Progenitor cell of endocrine pancreas (in vitro differentiated cells): ENCODE data around the gene ITGAE. TPM values are rescaled to one million over a fixed set of nuclear protein-coding genes. Genes with fewer than 3 reads are reported as not detected.
"Not testable (repeated sequence)": the region's sequence is repeated elsewhere in the genome, so short reads cannot be mapped to it uniquely, and the experiment has no call there.

Experiments used
- DNase-seq: peaks from one replicate; pipeline ENCODE4 v3.0.0; 2021; ENCODE audit warnings: low spot score; ENCODE audit not compliant: unreplicated experiment
- H3K27ac Mint-ChIP-seq: 2 replicates; pipeline ENCODE4 v1.8.0; 2021; ENCODE audit warnings: mild to moderate bottlenecking, moderate library complexity, mixed read lengths
- H3K27me3 Mint-ChIP-seq: 2 replicates; pipeline ENCODE4 v1.8.0; 2021; ENCODE audit warnings: mixed read lengths
- H3K36me3 Mint-ChIP-seq: 2 replicates; pipeline ENCODE4 v1.8.0; 2022; ENCODE audit warnings: mixed read lengths; ENCODE audit not compliant: insufficient read depth
- H3K4me1 Mint-ChIP-seq: 2 replicates; pipeline ENCODE4 v1.8.0; 2021; ENCODE audit warnings: low read depth, mixed read lengths
- H3K4me3 Mint-ChIP-seq: 2 replicates; pipeline ENCODE4 v1.8.0; 2021; ENCODE audit warnings: low read depth, mild to moderate bottlenecking, moderate library complexity, mixed read lengths
- H3K9me3 Mint-ChIP-seq: 2 replicates; pipeline ENCODE4 v1.8.0; 2021; ENCODE audit warnings: low read depth, mixed read lengths
- CTCF ChIP-seq: fragments of 200-600 bp; sonication (generic); IDR thresholded peaks from one replicate; pipeline ENCODE4 v1.5.0; 2021; ENCODE audit warnings: antibody characterized with exemption, mild to moderate bottlenecking; ENCODE audit not compliant: unreplicated experiment
- total RNA-seq: library from RNA; stranded (reverse); gene quantifications from 2 replicates; pipeline ENCODE4 v1.2.1, GENCODE V29; 2021

ITGAE gene
- total RNA-seq, 1 donor from 2014 or later = 29.0 TPM

- H3K27ac Mint-ChIP-seq = no peak overlapping the region
- DNase-seq = no peak
Measured at GRCh38 chr17:3740611-3741073, 60.3 kb downstream of the ITGAE start.

GRCh38 chr17:3739422-3740124, 61.4 kb downstream of the ITGAE start:
- DNase-seq = no peak
- TF ChIP-seq CTCF = no peak
- Mint-ChIP-seq H3K36me3 (no peaks in the 10 kb centered on the region), H3K27me3 (peaks cover 15% of the 10 kb centered on the region), H3K4me3 (no peak overlapping the region), H3K4me1 (peaks cover 10% of the 10 kb centered on the region), H3K27ac (no peak overlapping the region), H3K9me3 (no peaks in the 10 kb centered on the region)

More at GRCh38 chr17:3740611-3741073, 60.3 kb downstream of the ITGAE start:
- TF ChIP-seq CTCF = no peak
- Mint-ChIP-seq H3K27me3 (peaks cover 17% of the 10 kb centered on the region), H3K4me3 (no peak overlapping the region), H3K36me3 (no peaks in the 10 kb centered on the region), H3K9me3 (no peaks in the 10 kb centered on the region), H3K4me1 (peaks cover 10% of the 10 kb centered on the region)

GRCh38 chr17:3738562-3739295, 62.3 kb downstream of the ITGAE start:
- no peak overlapping the region for H3K27ac Mint-ChIP-seq
- no peaks in the 10 kb centered on the region for H3K36me3 Mint-ChIP-seq
- H3K4me1 Mint-ChIP-seq = peaks cover 10% of the 10 kb centered on the region
- H3K9me3 Mint-ChIP-seq = no peaks in the 10 kb centered on the region
- no peak for DNase-seq
- H3K4me3 Mint-ChIP-seq = no peak overlapping the region
- H3K27me3 Mint-ChIP-seq = peaks cover 15% of the 10 kb centered on the region
- no peak for TF ChIP-seq CTCF

GRCh38 chr17:3735515-3735914, 65.5 kb downstream of the ITGAE start:
- TF ChIP-seq CTCF = no peak
- H3K4me3 Mint-ChIP-seq = no peak overlapping the region
- no peaks in the 10 kb centered on the region for H3K36me3 Mint-ChIP-seq
- H3K27ac Mint-ChIP-seq = no peak overlapping the region
- H3K9me3 Mint-ChIP-seq = no peaks in the 10 kb centered on the region
- peaks cover 10% of the 10 kb centered on the region for H3K4me1 Mint-ChIP-seq
- peaks cover 15% of the 10 kb centered on the region for H3K27me3 Mint-ChIP-seq
- no peak for DNase-seq

GRCh38 chr17:3734911-3735276, 66.1 kb downstream of the ITGAE start:
- not testable (repeated sequence) for DNase-seq, H3K4me3 Mint-ChIP-seq, H3K27ac Mint-ChIP-seq, H3K4me1 Mint-ChIP-seq, H3K36me3 Mint-ChIP-seq, H3K9me3 Mint-ChIP-seq
- peaks cover 15% of the 10 kb centered on the region for H3K27me3 Mint-ChIP-seq
